Measurements from ENCODE around the gene GPATCH3.
"Not testable (repeated sequence)": the region's sequence is repeated elsewhere in the genome, so short reads cannot be mapped to it uniquely, and the experiment has no call there.

GPATCH3 gene

GRCh38 chr1:26900001-26900814, at the start of gene GPATCH3:
Gene GPATCH3, minus strand, starts transcription at chr1:26900467. Its CDS starts 25 bp downstream, at chr1:26900442.
- DNase-seq, result peak; percentile 91

DNA sequence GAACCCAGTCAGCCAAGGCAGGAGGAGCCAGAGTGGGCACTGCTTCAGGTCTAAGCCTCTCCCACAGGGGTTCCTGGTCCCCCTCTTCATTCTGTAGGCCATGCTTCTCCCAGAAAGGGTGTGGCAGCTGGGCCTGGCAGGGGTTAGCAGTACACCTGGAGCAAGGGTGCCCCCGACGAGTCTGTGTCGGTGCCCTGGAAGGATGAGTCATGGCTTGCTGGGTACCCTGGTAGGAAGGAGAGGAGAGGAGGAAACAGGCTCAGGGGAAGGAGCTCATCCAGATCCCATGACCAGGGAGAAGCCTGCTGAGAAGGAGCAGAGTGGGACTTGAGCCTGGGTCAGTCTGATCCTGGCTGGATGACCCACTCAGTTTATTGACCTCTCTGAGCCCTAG, 49.7 kb upstream of the GPATCH3 start:
- no peak for DNase-seq

DNA sequence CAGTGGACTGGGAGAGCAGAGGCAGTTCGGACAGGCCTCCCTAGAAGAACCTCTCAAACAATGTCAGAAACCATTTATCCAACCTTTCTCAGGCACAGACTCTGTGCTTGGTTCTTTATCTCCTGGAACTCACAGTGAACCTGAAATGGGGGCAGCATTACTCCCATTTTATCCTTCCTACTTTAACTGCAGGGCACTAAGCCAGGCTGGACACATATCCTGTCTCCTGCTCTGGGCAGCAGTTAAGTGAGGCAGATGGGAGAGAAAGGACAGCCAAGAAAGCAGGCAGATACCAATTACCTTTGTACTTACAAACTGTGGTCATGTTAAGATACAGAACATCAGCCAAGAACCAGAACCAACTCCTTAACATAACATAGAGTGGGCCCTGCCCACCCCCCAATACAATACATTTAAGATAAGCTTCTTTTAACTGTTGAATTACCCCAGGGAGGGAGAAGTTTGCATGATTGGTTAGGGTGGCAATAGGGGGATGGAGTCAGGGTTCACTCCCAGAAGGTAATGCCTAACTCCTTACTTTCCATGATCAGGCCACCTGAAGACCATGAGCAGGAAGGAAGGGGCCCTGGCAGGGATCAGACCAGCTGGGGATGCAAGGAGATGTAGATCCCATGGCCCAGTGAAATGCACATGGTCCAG, 49.1 kb upstream of the GPATCH3 start:
- DNase-seq, result no peak

- DNase-seq, result not testable (repeated sequence)
These were observed 48.4 kb upstream of the GPATCH3 start for GRCh38 chr1:26948725-26949057.

DNA sequence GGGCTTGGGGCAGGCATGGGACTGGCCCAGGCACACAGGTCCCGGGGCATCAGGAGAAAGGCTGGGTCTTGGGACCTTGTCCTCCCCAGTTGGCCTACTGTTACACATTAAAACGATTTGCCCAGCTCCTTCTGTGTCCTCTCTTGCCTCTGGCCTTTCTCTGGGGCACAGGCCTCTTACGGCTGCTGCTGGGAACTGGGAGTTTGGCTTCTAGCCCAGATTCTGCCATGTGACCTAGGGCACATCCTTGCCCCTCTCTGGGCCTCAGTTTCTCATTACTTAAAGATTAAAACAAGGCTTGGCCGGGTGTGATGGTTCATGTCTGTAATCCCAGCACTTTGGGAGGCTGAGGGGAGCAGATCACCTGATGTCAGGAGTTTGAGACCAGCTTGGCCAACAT, 46.0 kb upstream of the GPATCH3 start:
- no peak for DNase-seq

- no peak for DNase-seq
These were observed 45.5 kb upstream of the GPATCH3 start for GRCh38 chr1:26945728-26946127.

- DNase-seq, result no peak
These were observed 44.9 kb upstream of the GPATCH3 start for GRCh38 chr1:26945138-26945537.

GRCh38 chr1:26942656-26943055, 42.4 kb upstream of the GPATCH3 start:
- DNase-seq, result no peak

GRCh38 chr1:26941311-26941710, 41.0 kb upstream of the GPATCH3 start:
- no peak for DNase-seq

- no peak for DNase-seq
These were observed 38.4 kb upstream of the GPATCH3 start for GRCh38 chr1:26938659-26939025.

- DNase-seq, result no peak
These were observed 37.9 kb upstream of the GPATCH3 start for GRCh38 chr1:26938004-26938658.

DNA sequence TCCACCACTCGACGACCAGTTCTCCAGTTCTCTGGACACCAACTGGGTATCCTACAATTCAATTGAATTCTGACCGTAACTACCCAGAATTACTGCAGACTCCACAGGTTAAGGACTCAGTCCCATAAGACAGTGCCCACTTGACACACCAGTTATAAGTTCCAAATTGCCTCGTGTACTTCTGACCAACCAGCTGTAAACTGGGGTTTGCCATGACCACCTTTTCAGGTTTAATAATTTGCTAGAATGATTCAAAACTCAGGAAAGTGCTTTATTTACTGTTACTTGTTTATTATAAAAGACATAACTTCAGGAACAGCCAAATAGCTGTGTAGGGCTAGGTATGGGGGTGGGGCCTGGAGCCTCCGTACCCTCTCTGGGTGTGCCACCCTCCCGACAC, 36.6 kb upstream of the GPATCH3 start:
- DNase-seq, result no peak

DNA sequence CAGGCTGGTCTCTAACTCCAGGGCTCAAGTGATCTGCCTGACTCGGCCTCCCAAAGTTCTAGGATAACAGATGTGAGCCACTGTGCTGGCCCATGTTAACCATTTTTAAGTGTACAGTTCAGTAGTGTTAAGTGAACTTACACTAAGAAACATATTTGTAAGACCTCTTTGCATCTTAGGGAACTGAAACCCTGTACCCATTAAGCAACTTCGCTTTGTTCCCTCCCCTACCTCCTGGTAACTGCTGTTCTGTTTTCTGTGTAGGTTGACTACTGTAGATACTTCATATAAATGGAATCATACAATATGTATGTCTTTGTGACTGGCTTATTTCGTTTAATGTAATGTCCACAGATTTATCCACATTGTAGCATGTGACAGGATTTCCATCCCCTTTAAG, 32.3 kb upstream of the GPATCH3 start:
- no peak for DNase-seq

- DNase-seq, result no peak
These were observed 23.4 kb upstream of the GPATCH3 start for GRCh38 chr1:26923711-26924110.

DNA sequence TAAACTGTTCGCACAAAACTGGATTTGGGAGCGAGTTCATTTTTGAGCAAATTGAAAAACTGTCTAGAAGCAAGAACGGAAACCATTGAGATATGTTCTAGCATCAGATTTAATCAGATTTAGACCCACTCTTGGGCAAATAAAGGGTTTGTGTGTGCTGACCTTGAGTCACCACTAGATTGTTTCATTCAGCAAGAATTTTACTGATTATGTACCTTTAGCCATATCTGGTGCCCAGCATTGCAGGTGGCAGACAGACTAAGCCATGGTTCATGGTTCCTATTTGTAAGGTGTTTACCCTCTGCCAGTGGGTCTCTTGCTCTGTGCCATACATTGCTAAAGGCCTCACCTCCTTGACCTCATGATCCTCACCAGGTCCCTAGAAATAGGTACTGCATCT, 22.6 kb upstream of the GPATCH3 start:
- no peak for DNase-seq

DNA sequence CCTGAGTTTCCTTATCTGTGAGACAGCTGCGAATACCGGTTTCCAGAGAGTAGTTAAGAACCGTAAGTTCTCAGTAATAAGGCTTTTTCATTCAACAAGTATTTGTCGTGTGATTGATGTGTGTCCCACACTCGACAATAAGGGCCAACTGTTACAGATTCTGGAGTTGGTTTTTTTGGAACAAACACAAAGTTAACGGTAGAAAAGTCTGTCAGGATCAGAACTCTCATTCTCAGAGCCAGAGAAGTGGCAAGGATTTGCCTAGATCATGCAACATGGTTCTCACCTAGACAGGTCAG, 22.1 kb upstream of the GPATCH3 start:
- no peak for DNase-seq

DNA sequence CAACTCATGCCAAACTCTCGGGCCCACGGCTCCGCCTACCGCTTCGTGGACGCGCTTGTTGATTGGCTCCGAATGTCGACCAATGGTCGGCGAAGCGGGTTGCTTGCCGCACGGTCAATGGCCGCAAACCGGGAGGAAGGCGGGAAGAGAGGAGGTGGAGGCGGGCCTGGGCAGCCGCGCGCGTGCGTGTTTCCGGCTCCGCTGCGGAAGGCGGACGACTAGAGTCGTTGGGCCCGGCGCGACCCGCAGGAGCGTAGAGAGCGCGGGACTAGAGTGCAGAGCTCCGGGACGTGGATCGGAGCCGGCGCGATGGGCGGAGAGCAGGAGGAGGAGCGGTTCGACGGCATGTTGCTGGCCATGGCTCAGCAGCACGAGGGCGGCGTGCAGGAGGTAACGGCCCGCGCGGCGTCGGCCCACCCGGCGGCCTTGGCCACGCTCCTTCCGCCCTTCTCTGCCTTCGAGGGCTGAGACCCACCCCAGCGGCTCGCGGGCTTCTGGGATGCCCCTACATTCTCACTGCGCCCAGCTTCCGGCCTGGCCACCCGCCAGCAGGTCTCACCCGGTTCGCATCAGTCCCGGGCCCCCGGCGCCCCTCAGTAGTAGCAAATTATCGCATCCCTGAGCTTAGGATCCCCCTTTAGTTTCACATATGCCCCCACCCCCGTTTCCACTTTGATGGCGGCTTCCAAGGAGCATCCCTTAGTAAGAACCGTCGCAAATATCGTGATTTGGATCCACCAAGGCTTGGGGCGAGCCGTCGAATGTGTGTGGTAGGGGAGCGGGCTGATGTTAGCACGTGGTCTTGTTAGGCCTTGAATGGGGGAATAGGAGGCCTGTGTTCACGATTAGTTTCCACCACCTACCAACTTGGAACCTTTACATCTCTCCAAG, 21.5 kb upstream of the GPATCH3 start, which contains the start of gene NUDC:
TSS of gene NUDC (plus strand) at position 204 of the 891 bp plus-strand sequence. CDS start at position 310, 106 bp downstream.
- DNase-seq, result peak; percentile 96

DNA sequence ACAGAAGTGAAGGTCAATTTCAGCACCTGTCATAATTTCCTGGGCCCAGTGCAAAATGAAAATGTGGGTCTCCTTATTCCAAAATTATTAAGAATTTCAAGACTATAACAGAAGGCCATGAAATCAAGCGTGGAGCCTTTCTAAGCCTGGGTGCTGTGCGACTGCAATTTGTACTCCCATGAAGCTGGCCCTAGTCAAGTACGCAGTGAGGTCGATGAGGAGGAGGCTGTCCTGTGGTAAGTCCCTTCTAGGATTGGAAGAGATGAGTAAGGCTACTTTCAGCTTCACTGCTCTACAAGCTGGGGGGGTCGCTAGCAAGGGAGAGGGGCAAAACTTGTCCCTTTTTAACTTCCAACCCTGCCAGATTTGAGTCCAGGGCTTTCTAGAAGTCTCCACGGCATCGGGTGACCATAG, 20.9 kb upstream of the GPATCH3 start:
- no peak for DNase-seq

- DNase-seq, result no peak
These were observed 15.1 kb upstream of the GPATCH3 start for GRCh38 chr1:26915204-26915842.

GRCh38 chr1:26913754-26914619, 13.7 kb upstream of the GPATCH3 start, which contains the start of gene NR0B2:
Gene NR0B2, minus strand, starts transcription at chr1:26913975. Its CDS starts 35 bp downstream, at chr1:26913940.
- no peak for DNase-seq

- no peak for DNase-seq
These were observed 13.1 kb upstream of the GPATCH3 start for GRCh38 chr1:26913389-26913753.

DNA sequence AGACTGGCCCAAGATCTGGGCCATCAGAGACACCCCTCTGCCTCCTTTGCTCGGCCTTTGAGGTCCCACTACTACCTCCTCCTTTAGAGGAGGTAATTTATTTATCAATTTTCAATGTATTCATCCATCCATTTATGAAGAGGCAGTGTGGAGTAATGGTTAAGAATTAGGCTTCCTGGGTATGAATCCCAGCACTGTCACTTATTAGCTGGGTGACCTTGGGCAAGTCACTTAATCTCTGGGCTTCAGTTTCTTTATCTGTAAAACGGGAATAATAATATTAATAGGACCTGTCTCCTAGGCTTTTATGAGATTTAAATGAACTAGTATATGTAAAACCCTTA, 11.9 kb upstream of the GPATCH3 start:
- DNase-seq, result no peak
